Activated naive CD8-positive, alpha-beta T cell treated with anti-CD3 and anti-CD28 coated beads, Interleukin-2, amount 50 U/mL, for 24 hours (primary cell): Measurements from ENCODE around the gene PLEKHG1.

ENCODE experiments used
- ATAC-seq: fragments of 150-1000 bp; cut with Tn5 transposase; one replicate; pipeline ENCODE4 v1.10.0; 2021
- DNase-seq: peaks from one replicate; pipeline ENCODE4 v3.0.0; 2021
- H3K27ac Mint-ChIP-seq: one replicate; pipeline ENCODE4 v1.8.0; 2021; ENCODE audit warnings: mild to moderate bottlenecking, mixed read lengths
- H3K27me3 Mint-ChIP-seq: one replicate; pipeline ENCODE4 v1.8.0; 2021; ENCODE audit warnings: mixed read lengths
- H3K36me3 Mint-ChIP-seq: one replicate; pipeline ENCODE4 v1.8.0; 2021; ENCODE audit warnings: low read depth, mixed read lengths
- H3K4me1 Mint-ChIP-seq: one replicate; pipeline ENCODE4 v1.8.0; 2021; ENCODE audit warnings: mixed read lengths
- H3K4me3 Mint-ChIP-seq: one replicate; pipeline ENCODE4 v1.8.0; 2021; ENCODE audit warnings: mild to moderate bottlenecking, moderate library complexity, mixed read lengths
- H3K9me3 Mint-ChIP-seq: one replicate; pipeline ENCODE4 v1.8.0; 2021; ENCODE audit warnings: mixed read lengths

PLEKHG1 gene

DNA sequence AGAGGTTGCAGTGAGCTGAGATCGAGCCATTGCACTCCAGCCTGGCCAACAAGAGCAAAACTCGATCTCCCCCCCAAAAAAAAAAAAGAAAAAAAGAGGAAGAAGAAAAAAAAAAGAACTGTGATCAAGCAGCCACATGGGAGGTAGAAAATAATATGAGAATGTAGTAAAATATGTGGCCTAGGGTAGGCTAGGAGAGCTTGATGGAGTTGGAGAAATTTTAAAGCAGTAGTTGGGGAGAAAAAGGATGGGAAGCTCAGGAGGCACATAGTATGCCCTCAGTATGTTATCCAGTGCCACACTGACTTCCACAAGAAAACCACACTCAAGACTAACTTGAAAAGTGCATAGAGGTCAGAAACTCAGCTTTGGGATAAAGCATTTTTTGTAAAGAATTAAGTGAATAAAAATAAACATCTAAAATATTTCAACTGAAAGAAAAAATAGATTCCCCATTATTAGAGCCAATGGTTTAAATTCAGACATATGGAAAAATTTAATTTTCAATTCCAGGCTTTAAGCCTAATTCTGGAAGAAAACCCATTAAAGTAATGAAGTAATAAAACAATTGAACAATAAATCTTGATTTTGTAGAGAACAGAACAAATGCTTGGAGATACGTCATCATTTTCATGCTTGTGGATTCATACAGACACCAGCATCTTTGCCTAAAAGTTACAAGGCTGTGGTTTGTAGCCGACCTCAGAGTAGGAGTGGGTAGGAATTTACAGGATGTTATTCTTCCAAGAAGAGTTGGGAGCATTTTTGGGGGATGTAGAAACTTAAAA, 34.7 kb downstream of the PLEKHG1 start:
- no peak for DNase-seq
- H3K9me3 Mint-ChIP-seq: no peaks in the 10 kb centered on the region
- peak overlapping the region; percentile 78 for H3K4me3 Mint-ChIP-seq
- H3K36me3 Mint-ChIP-seq: no peaks in the 10 kb centered on the region
- peaks cover 68% of the 10 kb centered on the region for H3K4me1 Mint-ChIP-seq
- H3K27ac Mint-ChIP-seq: peak overlapping the region; percentile 77
- ATAC-seq: no peak
- H3K27me3 Mint-ChIP-seq: peaks cover 17% of the 10 kb centered on the region

DNA sequence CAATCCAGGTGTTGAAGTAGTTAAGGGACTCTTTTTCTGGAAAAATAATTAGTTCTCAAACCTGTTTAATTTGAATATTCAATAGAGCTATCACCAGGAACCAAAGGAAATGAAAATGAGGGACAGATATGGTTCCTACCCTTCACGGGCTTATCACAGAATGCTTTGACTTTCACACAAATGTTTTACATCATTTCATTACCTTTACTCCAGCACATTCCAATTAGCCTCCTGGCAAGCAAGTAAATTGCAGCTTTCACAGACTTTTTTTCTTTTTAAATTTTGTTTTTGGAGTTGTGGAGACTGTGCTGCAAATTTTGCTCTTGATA, 35.2 kb downstream of the PLEKHG1 start:
- ATAC-seq (no peak), DNase-seq (no peak)
- no peaks in the 10 kb centered on the region for H3K36me3 Mint-ChIP-seq
- peak overlapping the region; percentile 77 for H3K27ac Mint-ChIP-seq
- H3K4me3 Mint-ChIP-seq: peak overlapping the region; percentile 61
- H3K4me1 Mint-ChIP-seq: peaks cover 71% of the 10 kb centered on the region
- H3K9me3 Mint-ChIP-seq: no peaks in the 10 kb centered on the region
- peaks cover 19% of the 10 kb centered on the region for H3K27me3 Mint-ChIP-seq

DNA sequence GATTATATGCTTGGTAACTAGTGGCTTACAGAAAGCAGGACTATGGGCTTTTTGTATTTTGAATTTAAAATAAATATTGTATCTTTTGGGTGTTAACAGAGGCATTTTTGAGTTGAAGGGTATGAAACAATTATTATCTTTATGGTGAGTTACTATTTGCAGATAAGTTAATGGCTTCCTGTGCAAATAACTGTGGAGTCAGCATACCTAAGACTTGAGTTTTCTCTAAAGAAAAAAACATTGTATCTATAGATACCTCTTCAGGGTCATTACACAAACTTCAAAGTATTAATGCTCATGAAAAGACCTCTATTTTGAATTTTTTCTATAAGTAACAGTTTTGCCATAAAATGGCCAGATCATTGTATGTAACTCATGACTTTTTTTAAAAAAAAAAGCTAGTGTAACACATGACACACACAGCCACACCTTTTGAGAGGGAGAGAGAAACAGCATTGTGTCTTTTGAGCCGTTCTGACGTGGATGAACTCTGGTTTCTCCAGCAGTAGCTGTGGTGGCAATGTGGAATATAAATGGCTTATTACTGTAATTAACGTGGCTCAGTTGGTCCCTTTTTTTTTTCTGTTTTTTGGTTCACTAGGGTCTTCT, 36.3 kb downstream of the PLEKHG1 start:
- Mint-ChIP-seq H3K27ac (peak overlapping the region; percentile 72), H3K4me3 (peak overlapping the region; percentile 40), H3K27me3 (peaks cover 17% of the 10 kb centered on the region), H3K9me3 (no peaks in the 10 kb centered on the region), H3K4me1 (peaks cover 70% of the 10 kb centered on the region), H3K36me3 (no peaks in the 10 kb centered on the region)
- ATAC-seq (no peak), DNase-seq (no peak)

DNA sequence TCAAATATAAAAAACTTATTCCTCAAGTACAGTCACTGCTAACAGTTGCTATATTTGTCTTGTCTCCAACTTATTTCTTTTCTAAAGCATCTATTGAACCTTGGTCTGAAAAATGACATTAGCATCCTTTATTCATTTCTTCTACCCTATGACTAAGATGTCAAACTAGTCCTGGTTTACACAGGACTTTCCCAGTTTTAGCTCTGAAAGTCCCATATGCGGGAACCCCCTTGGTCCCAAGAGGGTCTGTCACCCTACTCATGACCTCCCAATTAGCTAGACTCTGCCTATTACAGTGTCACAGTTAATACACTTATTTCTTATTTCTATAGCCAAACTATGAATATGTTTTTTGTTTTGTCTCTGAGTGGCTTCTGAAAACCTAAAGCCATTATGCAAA, 37.1 kb downstream of the PLEKHG1 start:
- Mint-ChIP-seq H3K4me3 (no peak overlapping the region), H3K36me3 (no peaks in the 10 kb centered on the region), H3K27me3 (peaks cover 17% of the 10 kb centered on the region), H3K4me1 (peaks cover 68% of the 10 kb centered on the region), H3K27ac (peak overlapping the region; percentile 72), H3K9me3 (no peaks in the 10 kb centered on the region)
- DNase-seq: no peak
- peak; percentile 46 for ATAC-seq

DNA sequence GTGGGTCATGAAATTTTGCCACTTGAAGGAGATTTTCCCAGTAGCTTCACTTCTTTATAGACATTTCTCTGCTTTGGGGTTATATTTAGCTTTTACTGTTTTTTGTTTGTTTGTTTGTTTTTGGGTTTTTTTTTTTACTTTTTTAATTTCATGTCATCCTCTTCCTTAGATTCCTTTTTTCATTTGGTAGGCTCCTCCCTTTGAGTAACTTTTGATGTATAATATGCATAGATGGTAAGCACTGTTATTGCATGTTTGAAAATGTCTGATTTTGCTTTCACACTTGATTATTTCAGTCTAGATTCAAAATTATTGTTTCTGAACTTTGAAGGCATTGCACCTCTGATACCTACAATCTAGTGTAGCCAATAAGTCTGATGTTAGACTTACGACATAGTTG, 37.6 kb downstream of the PLEKHG1 start:
- no peak overlapping the region for H3K4me3 Mint-ChIP-seq

DNA sequence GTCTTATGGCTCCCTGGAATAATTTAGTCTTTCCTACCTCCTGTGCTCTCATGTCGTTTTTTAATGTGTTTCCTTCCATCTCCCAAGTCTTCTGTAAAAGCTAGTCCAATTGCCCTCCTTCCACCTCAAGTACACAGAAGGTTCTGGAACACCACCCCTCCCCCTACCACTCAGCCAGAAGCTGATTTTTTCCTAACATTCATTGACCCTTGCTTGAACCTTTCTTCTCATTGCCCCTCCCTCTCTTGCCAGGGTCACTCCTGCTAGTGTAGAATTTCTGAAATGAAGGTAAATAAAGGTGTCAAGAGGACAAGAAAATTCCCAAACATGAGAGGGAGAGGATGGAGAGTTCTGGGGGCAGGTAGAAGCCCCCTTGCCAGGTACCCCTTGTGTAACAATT, 38.6 kb downstream of the PLEKHG1 start:
- DNase-seq (no peak), ATAC-seq (no peak)
- Mint-ChIP-seq H3K4me1 (peaks cover 65% of the 10 kb centered on the region), H3K9me3 (no peaks in the 10 kb centered on the region), H3K27ac (peak overlapping the region; percentile 5), H3K4me3 (no peak overlapping the region), H3K27me3 (peaks cover 17% of the 10 kb centered on the region), H3K36me3 (no peaks in the 10 kb centered on the region)

More for the DNA sequence above, 37.6 kb downstream of the PLEKHG1 start:
- H3K4me1 Mint-ChIP-seq: peaks cover 66% of the 10 kb centered on the region
- DNase-seq: no peak
- H3K27ac Mint-ChIP-seq: peak overlapping the region; percentile 49
- no peaks in the 10 kb centered on the region for H3K9me3 Mint-ChIP-seq
- H3K36me3 Mint-ChIP-seq: no peaks in the 10 kb centered on the region
- H3K27me3 Mint-ChIP-seq: peaks cover 17% of the 10 kb centered on the region
- ATAC-seq: no peak

DNA sequence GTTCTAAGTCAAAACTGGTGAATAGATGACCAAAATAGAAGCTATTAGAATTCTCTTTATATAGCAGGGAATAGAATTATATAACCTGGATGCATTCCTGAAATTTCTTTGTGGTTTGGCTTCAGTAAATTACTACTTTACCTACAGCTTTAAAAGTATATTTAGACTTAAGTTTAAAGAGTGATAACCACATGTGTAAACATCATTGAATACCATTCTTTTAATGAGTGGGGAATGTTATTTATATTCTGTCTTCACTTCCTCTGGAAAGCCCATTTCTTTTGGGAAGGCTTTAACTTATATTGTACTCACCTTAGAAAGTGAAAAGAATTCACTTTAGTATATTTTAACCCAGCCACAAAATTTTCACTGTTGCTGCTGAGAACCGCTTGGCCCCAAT, 39.1 kb downstream of the PLEKHG1 start:
- Mint-ChIP-seq H3K9me3 (no peaks in the 10 kb centered on the region), H3K4me3 (no peak overlapping the region), H3K27ac (no peak overlapping the region), H3K27me3 (peaks cover 14% of the 10 kb centered on the region), H3K36me3 (no peaks in the 10 kb centered on the region), H3K4me1 (peaks cover 63% of the 10 kb centered on the region)
- ATAC-seq (no peak), DNase-seq (no peak)

DNA sequence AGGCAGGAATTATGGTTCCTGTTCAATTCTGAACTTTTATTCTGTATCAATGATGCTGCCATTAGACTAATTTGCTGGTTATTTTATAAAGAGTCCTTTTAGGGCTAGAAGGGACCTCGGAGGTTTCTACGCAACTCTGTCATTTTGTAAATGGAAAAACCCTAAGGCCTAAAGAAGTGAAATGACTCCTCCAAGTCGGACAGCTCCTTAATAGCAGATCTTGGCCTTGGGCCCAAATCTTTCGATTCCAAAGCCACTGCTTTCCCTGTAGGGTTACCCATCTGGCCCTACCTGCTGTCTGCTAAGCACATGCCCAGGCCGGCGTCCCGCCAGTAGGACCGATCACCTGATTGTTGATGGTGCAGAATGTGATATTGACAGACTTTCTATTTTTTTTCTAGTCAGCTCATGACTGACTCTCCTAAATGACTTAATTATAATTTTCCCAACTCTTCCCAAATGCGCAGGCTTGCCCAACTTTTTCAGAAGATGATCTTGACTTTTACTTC, 40.2 kb downstream of the PLEKHG1 start:
- Mint-ChIP-seq H3K4me1 (peaks cover 52% of the 10 kb centered on the region), H3K27ac (peak overlapping the region; percentile 35), H3K4me3 (no peak overlapping the region)

DNA sequence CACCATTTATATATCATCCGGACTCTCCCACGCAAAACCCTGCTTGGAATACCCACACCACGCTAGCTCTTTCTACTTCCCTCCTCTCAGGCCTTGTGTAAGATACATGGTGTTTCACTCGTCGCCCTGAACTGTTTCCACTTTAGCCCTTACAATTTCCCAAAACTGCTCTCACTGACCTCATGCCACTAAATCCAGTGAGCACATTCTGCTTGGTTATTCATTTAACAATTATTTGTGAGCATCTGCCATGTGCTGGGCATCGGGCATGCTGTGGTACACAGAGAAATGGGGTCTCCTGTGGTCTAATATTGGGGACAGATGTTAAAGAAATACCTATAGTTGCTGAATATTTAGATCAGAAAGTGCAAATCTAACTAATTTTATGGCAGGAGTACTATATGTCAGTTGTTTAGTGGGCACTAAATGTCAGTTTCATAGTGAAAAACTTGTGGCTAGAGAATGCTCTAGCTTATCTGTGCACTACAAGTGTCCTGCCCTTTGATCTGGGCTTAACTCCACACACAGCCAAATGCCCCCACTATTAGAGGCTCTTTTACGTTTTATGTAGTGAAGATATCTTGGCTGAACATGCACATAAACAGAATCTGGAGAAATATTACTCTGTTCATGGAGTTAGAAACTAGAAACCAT, 41.0 kb downstream of the PLEKHG1 start:
- DNase-seq (no peak), ATAC-seq (no peak)
- H3K9me3 Mint-ChIP-seq: peaks cover 6% of the 10 kb centered on the region
- H3K4me3 Mint-ChIP-seq: no peak overlapping the region
- H3K36me3 Mint-ChIP-seq: no peaks in the 10 kb centered on the region
- peak overlapping the region; percentile 77 for H3K27ac Mint-ChIP-seq
- peaks cover 6% of the 10 kb centered on the region for H3K27me3 Mint-ChIP-seq
- H3K4me1 Mint-ChIP-seq: peaks cover 47% of the 10 kb centered on the region

More for the DNA sequence above, 40.2 kb downstream of the PLEKHG1 start:
- Mint-ChIP-seq H3K27me3 (peaks cover 6% of the 10 kb centered on the region), H3K36me3 (no peaks in the 10 kb centered on the region), H3K9me3 (peaks cover 1% of the 10 kb centered on the region)
- ATAC-seq (no peak), DNase-seq (no peak)

DNA sequence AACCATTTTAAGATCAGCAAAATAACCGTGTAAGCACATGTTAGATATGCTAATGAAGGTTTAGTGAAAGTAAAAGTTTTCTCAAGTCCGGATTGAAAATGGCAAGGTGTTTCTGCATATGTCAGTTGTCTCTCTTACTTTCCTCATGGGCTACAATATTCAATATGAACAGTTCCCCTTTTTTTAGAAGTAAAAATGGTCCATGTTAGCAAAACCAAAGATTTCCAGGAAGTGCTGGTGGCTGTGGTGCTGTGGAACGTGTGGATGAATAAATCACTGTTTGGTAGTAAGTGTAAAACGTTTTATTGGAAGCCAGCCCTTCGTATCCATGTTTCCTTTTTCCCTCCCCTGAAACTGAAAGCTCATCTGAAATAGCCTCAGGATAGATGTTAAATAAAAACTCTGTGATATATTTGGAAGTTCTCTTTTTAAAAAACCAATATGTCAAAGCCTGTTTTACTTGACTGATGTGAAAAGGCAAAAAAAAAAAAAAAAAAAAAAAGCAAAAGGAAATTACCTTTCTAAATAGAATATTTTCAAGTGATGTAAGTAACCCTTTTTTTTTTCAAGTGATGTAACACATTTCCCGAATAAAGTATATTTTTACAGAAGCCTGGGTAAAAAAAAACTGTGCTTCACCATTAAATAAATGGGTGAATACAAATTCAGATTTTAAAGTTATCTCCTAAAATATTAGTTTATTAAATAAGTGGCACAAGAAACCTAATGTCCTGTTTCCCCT, 41.9 kb downstream of the PLEKHG1 start:
- Mint-ChIP-seq H3K36me3 (no peaks in the 10 kb centered on the region), H3K4me1 (peaks cover 39% of the 10 kb centered on the region), H3K4me3 (peak overlapping the region; percentile 70), H3K27me3 (peaks cover 8% of the 10 kb centered on the region), H3K27ac (peak overlapping the region; percentile 77), H3K9me3 (peaks cover 6% of the 10 kb centered on the region)
- no peak for ATAC-seq
- no peak for DNase-seq

DNA sequence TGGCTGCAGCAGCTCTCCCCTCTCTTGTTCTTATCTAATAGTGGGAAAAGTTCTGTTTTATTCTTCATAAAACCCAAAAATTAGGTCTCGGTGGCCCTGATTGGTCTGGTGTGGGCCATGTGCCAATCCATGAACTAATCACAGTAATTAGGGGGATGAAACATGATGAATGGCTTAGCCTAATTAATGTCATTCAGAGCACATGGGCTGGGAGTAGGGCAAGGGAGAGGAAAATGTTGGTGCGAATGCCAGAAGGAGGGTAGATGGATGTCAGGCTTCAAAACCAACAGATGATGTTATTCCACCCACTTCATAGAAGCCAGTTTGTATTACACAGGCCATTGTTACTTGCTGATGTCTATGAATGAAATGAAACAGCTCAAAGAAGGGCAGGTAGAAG, 46.5 kb downstream of the PLEKHG1 start:
- Mint-ChIP-seq H3K27me3 (peaks cover 2% of the 10 kb centered on the region), H3K4me1 (peaks cover 19% of the 10 kb centered on the region), H3K4me3 (no peak overlapping the region), H3K36me3 (no peaks in the 10 kb centered on the region), H3K27ac (no peak overlapping the region), H3K9me3 (peaks cover 6% of the 10 kb centered on the region)
- ATAC-seq: no peak
- DNase-seq: no peak

DNA sequence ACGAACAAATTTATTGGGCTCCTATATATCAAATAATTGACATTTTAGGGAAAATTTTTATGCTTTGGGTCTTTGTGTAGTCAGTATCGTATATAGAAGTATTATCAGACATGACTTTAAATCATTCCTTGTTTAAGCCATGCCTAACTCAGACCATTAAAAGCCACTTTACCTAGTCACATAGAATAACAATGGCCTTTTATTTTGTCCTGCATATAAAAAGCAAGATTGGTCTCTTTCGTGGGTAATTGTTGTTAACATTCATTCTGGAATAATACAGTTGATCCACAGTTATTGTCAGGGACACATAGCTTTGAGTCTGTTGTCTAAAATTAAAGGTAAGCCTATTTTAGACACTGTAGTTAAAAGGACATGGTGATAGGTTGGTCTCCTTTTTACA, 47.4 kb downstream of the PLEKHG1 start:
- no peak for ATAC-seq
- no peaks in the 10 kb centered on the region for H3K36me3 Mint-ChIP-seq
- peaks cover 6% of the 10 kb centered on the region for H3K9me3 Mint-ChIP-seq
- H3K4me3 Mint-ChIP-seq: no peak overlapping the region
- H3K4me1 Mint-ChIP-seq: peaks cover 14% of the 10 kb centered on the region
- no peak for DNase-seq
- H3K27me3 Mint-ChIP-seq: peaks cover 2% of the 10 kb centered on the region
- no peak overlapping the region for H3K27ac Mint-ChIP-seq
